Measurements from ENCODE around the gene KCNJ5. TPM values are rescaled to one million over a fixed set of nuclear protein-coding genes. Genes with fewer than 3 reads are reported as not detected.

KCNJ5 gene
- total RNA-seq, 2 experiments from 2014 or later = not detected

- ChIA-PET CTCF (interaction anchor here (1.1 to 10.4 kb wide), 6 partner anchors 17 to 48 kb away, joined by 3 to 123 read pairs (median 19); partner anchors contain the start of gene KCNJ5), POLR2A (no interaction called here)
- Mint-ChIP-seq H3K4me1 (ENCODE audit: low read depth) (peaks cover 12% of the 10 kb centered on the region), H3K27me3 (peaks cover 31% of the 10 kb centered on the region), H3K4me3 (no peak overlapping the region), H3K9me3 (no peaks in the 10 kb centered on the region), H3K27ac (no peak overlapping the region), H3K36me3 (ENCODE audit: low read depth) (no peaks in the 10 kb centered on the region)
- intact Hi-C loops (cut with micrococcal nuclease) = no loop called here
- no peak for TF ChIP-seq CTCF (IDR thresholded peaks at IDR 0.05)
- ATAC-seq = no peak
- DNase-seq = peak; percentile 45
Measured at GRCh38 chr11:128908391-128909246, 17.5 kb downstream of the KCNJ5 start.

DNA sequence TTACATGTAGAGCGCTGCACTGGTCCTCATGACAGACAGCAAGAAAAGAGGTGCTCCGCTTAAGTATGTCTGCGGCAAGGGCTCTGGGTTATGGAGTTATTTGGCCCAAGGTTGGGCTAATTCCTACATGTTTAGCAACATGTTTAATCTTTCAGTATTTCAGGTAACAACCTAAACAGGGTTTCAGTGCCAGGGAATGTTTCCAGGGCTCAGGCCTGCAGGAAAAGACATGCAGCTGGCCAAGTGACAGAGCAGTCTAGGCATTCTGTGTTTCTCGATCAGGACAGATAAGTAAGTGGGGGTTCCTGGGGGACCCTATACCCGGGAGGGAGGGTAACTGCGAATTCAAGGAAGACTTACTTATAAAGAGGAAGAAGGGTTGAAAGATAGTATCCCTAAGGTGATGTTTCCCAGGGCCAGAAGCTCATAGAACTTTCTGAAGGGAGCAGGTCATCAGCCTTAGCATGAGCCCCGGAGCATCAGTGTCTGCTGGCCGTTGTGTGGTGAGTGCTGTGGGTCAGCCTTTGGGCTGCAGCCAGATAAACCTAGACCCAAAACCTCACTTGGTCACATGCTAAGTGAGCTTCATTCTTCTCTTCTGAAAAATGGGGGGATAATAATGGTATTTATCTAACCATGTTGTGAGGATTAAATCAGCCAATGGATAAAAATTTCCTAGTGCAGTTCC lies 18.4 kb downstream of the KCNJ5 start:
- ChIA-PET POLR2A (no interaction called here), CTCF (interaction anchor here (1.5 to 10.4 kb wide), 2 partner anchors 16 to 25 kb away, joined by 3 to 123 read pairs; no protein-coding TSS in a partner anchor)
- H3K27me3 Mint-ChIP-seq = peaks cover 24% of the 10 kb centered on the region
- H3K9me3 Mint-ChIP-seq = no peaks in the 10 kb centered on the region
- DNase-seq (no peak), ATAC-seq (no peak)
- H3K36me3 Mint-ChIP-seq (ENCODE audit: low read depth) = no peaks in the 10 kb centered on the region
- intact Hi-C loops (cut with micrococcal nuclease) = no loop called here
- H3K27ac Mint-ChIP-seq = no peak overlapping the region
- no peak for TF ChIP-seq CTCF (IDR thresholded peaks at IDR 0.05)
- H3K4me3 Mint-ChIP-seq = no peak overlapping the region
- H3K4me1 Mint-ChIP-seq (ENCODE audit: low read depth) = peaks cover 9% of the 10 kb centered on the region

DNA sequence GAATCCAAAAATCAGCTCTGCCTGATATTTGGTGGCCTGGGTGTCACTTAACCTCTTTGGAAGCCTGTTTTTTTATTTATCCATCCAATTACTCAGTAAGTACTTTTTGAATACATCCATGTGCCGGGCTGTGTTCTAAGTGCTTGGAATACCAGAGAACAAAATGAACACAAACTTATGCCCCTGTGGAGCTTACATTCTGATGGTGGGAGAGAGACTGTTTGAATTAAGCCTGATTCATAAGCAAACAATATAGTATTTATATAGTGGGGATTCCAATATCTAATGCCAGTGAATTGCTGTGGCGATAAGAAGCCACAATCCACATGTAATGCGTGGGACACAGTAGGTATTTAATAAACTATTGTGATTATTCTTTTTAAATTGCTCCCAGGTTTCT lies 19.4 kb downstream of the KCNJ5 start:
- CTCF ChIA-PET = interaction anchor here (1.5 to 10.4 kb wide), 2 partner anchors 15 to 26 kb away, joined by 3 to 123 read pairs; no protein-coding TSS in a partner anchor
- H3K27ac Mint-ChIP-seq = no peak overlapping the region
- peaks cover 22% of the 10 kb centered on the region for H3K27me3 Mint-ChIP-seq
- H3K9me3 Mint-ChIP-seq = no peaks in the 10 kb centered on the region
- H3K36me3 Mint-ChIP-seq (ENCODE audit: low read depth) = no peaks in the 10 kb centered on the region
- no peak for DNase-seq
- POLR2A ChIA-PET = no interaction called here
- no peak for ATAC-seq
- intact Hi-C loops (cut with micrococcal nuclease) = no loop called here
- H3K4me3 Mint-ChIP-seq = no peak overlapping the region
- no peak for TF ChIP-seq CTCF (IDR thresholded peaks at IDR 0.05)
- H3K4me1 Mint-ChIP-seq (ENCODE audit: low read depth) = peaks cover 8% of the 10 kb centered on the region

GRCh38 chr11:128911239-128911638 lies 20.1 kb downstream of the KCNJ5 start:
- intact Hi-C loops (cut with micrococcal nuclease) = no loop called here
- ATAC-seq (no peak), DNase-seq (no peak)
- Mint-ChIP-seq H3K9me3 (no peaks in the 10 kb centered on the region), H3K4me3 (no peak overlapping the region), H3K36me3 (ENCODE audit: low read depth) (no peaks in the 10 kb centered on the region), H3K4me1 (ENCODE audit: low read depth) (peaks cover 4% of the 10 kb centered on the region), H3K27ac (no peak overlapping the region), H3K27me3 (peaks cover 23% of the 10 kb centered on the region)
- ChIA-PET POLR2A (no interaction called here), CTCF (interaction anchor here (1.1 to 10.4 kb wide), 2 partner anchors 26 to 46 kb away, joined by 3 to 123 read pairs; no protein-coding TSS in a partner anchor)
- TF ChIP-seq CTCF (IDR thresholded peaks at IDR 0.05) = no peak

DNA sequence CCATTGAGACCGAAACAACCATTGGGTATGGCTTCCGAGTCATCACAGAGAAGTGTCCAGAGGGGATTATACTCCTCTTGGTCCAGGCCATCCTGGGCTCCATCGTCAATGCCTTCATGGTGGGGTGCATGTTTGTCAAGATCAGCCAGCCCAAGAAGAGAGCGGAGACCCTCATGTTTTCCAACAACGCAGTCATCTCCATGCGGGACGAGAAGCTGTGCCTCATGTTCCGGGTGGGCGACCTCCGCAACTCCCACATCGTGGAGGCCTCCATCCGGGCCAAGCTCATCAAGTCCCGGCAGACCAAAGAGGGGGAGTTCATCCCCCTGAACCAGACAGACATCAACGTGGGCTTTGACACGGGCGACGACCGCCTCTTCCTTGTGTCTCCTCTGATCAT lies 20.5 kb downstream of the KCNJ5 start:
- Mint-ChIP-seq H3K27ac (no peak overlapping the region), H3K9me3 (no peaks in the 10 kb centered on the region), H3K27me3 (peaks cover 23% of the 10 kb centered on the region), H3K4me1 (ENCODE audit: low read depth) (peaks cover 3% of the 10 kb centered on the region), H3K36me3 (ENCODE audit: low read depth) (no peaks in the 10 kb centered on the region), H3K4me3 (no peak overlapping the region)
- CTCF ChIA-PET = interaction anchor here (1.1 kb wide), 1 partner anchor 45 kb away, joined by 3 read pairs; no protein-coding TSS in a partner anchor
- TF ChIP-seq CTCF (IDR thresholded peaks at IDR 0.05) = no peak
- POLR2A ChIA-PET = no interaction called here
- intact Hi-C loops (cut with micrococcal nuclease) = no loop called here
- ATAC-seq = no peak
- DNase-seq = no peak

Measured in activated CD8-positive, alpha-beta T cell treated with anti-CD3 and anti-CD28 coated beads for 36 hours (primary cell).